K562 (cell line): ENCODE results near the gene ZMYND19. TPM values are rescaled to one million over a fixed set of nuclear protein-coding genes. Genes with fewer than 3 reads are reported as not detected.

Source experiments
- ARID1B ChIP-seq: fragments of 450-650 bp; IDR thresholded peaks from 2 replicates; pipeline ENCODE4 v1.6.1; 2016; ENCODE audit warnings: antibody characterized with exemption, mild to moderate bottlenecking, inconsistent platforms
- CHD7 ChIP-seq: fragments of 200-600 bp; sonication (generic); IDR thresholded peaks from one replicate; pipeline ENCODE4 v1.6.1; 2012; ENCODE audit warnings: mild to moderate bottlenecking, low read depth, low read length, inconsistent platforms
- FOXK2 ChIP-seq, 2 experiments: fragments of 450-650 bp; IDR thresholded peaks in 1 of 2; conservative IDR thresholded peaks in 1 of 2; 2 replicates each; pipeline ENCODE4 v1.6.1; 2016; ENCODE audit warnings: low read depth in 2 of 2, mild to moderate bottlenecking in 1 of 2
- HINFP ChIP-seq: fragments of 450-650 bp; conservative IDR thresholded peaks from 2 replicates; pipeline ENCODE4 v1.6.1; 2016; ENCODE audit warnings: missing genetic modification characterization, low read depth, mild to moderate bottlenecking, control low read depth, missing compliant biosample characterization
- IFI16 ChIP-seq: fragments of 250-450 bp; sonication (Bioruptor Pico); IDR thresholded peaks from 2 replicates; pipeline ENCODE4 v2.1.2; 2022; ENCODE audit warnings: mild to moderate bottlenecking, inconsistent platforms
- MECOM ChIP-seq: fragments of 250-450 bp; sonication (Bioruptor Pico); IDR thresholded peaks from 2 replicates; pipeline ENCODE4 v1.8.0; 2022; ENCODE audit warnings: inconsistent platforms
- NR3C1 ChIP-seq: sonication (generic); formaldehyde crosslinking; IDR thresholded peaks from 2 replicates; pipeline ENCODE4 v1.8.1; 2022; ENCODE audit warnings: missing genetic modification reagents
- PYGO2 ChIP-seq: fragments of 450-650 bp; IDR thresholded peaks from 2 replicates; pipeline ENCODE4 v1.6.1; 2016; ENCODE audit warnings: mild to moderate bottlenecking, missing genetic modification characterization, moderate library complexity, missing compliant biosample characterization
- SIN3B ChIP-seq: fragments of 450-650 bp; IDR thresholded peaks from 2 replicates; pipeline ENCODE4 v1.6.1; 2017; ENCODE audit warnings: low read depth, mild to moderate bottlenecking, moderate library complexity
- SRSF3 ChIP-seq: fragments of 200-400 bp; formaldehyde crosslinking; IDR thresholded peaks from 2 replicates; pipeline ENCODE4 v1.6.1; 2016; ENCODE audit warnings: mild to moderate bottlenecking, low read length, moderate library complexity; ENCODE audit not compliant: insufficient read depth
- ZNF124 ChIP-seq: sonication (generic); formaldehyde crosslinking; IDR thresholded peaks from 2 replicates; pipeline ENCODE4 v1.8.1; 2022; ENCODE audit warnings: missing genetic modification reagents
- ZNF282 ChIP-seq: sonication (generic); formaldehyde crosslinking; IDR thresholded peaks from 2 replicates; pipeline ENCODE4 v1.8.1; 2023; ENCODE audit warnings: missing genetic modification reagents
- polyA plus RNA-seq, 8 experiments: library from polyadenylated mRNA; depleted of rRNA in 4 of 8; stranded (reverse) in 5 of 8; unstranded in 3 of 8; fragments of >200 nt; fragmentation: Nextera tagmentation in 2 of 8; fragmentation: Illumina TruSeq in 1 of 8; extraction: Ambion mirVana in 2 of 8; extraction: Trizol in 1 of 8; gene quantifications; 2 replicates each; pipeline versions ENCODE4 v1.2.1 to v1.2.3, GENCODE V29; 2011 to 2014; ENCODE audit warnings: inconsistent platforms in 1 of 8, missing spikeins in 1 of 8
- total RNA-seq, 7 experiments: library from RNA; depleted of rRNA in 6 of 7; stranded (reverse); fragments of >200 nt in 6 of 7; fragmentation: Illumina TruSeq in 2 of 7; extraction: Trizol in 2 of 7; gene quantifications; 2 replicates each; pipeline versions ENCODE4 v1.2.1 to v1.2.3, GENCODE V29; 2011 to 2021; ENCODE audit warnings: low replicate concordance in 1 of 7

Gene ZMYND19
- total and polyA plus RNA-seq, 9 of the 15 experiments (the other 6 are each of a cell fraction or from before 2014, with no cell fraction given) = 1.0 to 86.7 (median 44.0) TPM

- TF ChIP-seq CHD7 (no peak), MECOM (CRISPR knock-in tag) (no peak), HINFP (tag) (no peak), SIN3B (no peak), SRSF3 (no peak), PYGO2 (tag) (no peak), NR3C1 (CRISPR knock-in tag) (no peak), ARID1B (no peak), FOXK2 (conservative IDR thresholded peaks at IDR 0.05 in 1 of 2, IDR thresholded peaks at IDR 0.05 in 1 of 2; ENCODE audit: low read depth in 2 of 2) (no peak), IFI16 (CRISPR knock-in tag) (no peak), ZNF282 (CRISPR knock-in tag) (no peak), ZNF124 (CRISPR knock-in tag) (no peak)
These were observed 216 bp downstream of the ZMYND19 start (continued) for GRCh38 chr9:137590123-137590468.
